Cardiac fibroblast (primary cell): Measurements from ENCODE around the gene C12orf54.
A peak's percentile ranks its signal among the peaks of the same experiment; 100 is the strongest.
"Not testable (repeated sequence)": the region's sequence is repeated elsewhere in the genome, so short reads cannot be mapped to it uniquely, and the experiment has no call there.

ENCODE experiments used
- DNase-seq, 2 donors: peaks; one replicate each; pipeline versions ENCODE4 v3.0.0 to v3.0.0-alpha.2; 2010; ENCODE audit warnings: low read depth in 2 of 2
- H3K4me3 ChIP-seq, 2 donors: replicated peaks in 1 of 2; 1 replicate in 1 of 2; 2 replicates in 1 of 2; pipeline ENCODE4 v1.5.1; 2011; ENCODE audit warnings: low read depth in 2 of 2, low read length in 2 of 2, mild to moderate bottlenecking in 2 of 2, moderate library complexity in 1 of 2
- CTCF ChIP-seq: IDR thresholded peaks from one replicate; pipeline ENCODE4 v1.5.1; 2011; ENCODE audit warnings: low read depth, mild to moderate bottlenecking, low read length, inconsistent platforms

Gene C12orf54

GRCh38 chr12:48482198-48482597 is at the start of gene C12orf54:
C12orf54 (plus strand) TSS chr12:48482498; CDS start chr12:48483297, 799 bp downstream.
- TF ChIP-seq CTCF: no peak
- no peak within 1 kb of the TSS for H3K4me3 ChIP-seq
- DNase-seq: no peak

GRCh38 chr12:48434016-48434415 is 48.3 kb upstream of the C12orf54 start:
- H3K4me3 ChIP-seq: not testable (repeated sequence)

GRCh38 chr12:48441069-48441468 is 41.2 kb upstream of the C12orf54 start:
- DNase-seq: peak in 1 of 2 donors; percentile 6
- no peak for TF ChIP-seq CTCF
- H3K4me3 ChIP-seq: no peak overlapping the region

More at GRCh38 chr12:48434016-48434415, 48.3 kb upstream of the C12orf54 start:
- not testable (repeated sequence) for DNase-seq

GRCh38 chr12:48442179-48442847 is 40.0 kb upstream of the C12orf54 start:
- DNase-seq: no peak
- TF ChIP-seq CTCF: no peak
- no peak overlapping the region for H3K4me3 ChIP-seq

GRCh38 chr12:48445538-48445937 is 36.8 kb upstream of the C12orf54 start:
- no peak overlapping the region for H3K4me3 ChIP-seq
- DNase-seq: no peak

GRCh38 chr12:48446161-48446776 is 36.0 kb upstream of the C12orf54 start:
- no peak for TF ChIP-seq CTCF
- DNase-seq: no peak
- no peak overlapping the region for H3K4me3 ChIP-seq

More at GRCh38 chr12:48445538-48445937, 36.8 kb upstream of the C12orf54 start:
- no peak for TF ChIP-seq CTCF

GRCh38 chr12:48447755-48448154 is 34.5 kb upstream of the C12orf54 start:
- TF ChIP-seq CTCF: no peak
- DNase-seq: no peak
- no peak overlapping the region for H3K4me3 ChIP-seq
